RWPE2 (cell line): ENCODE data around the gene HK3.

ENCODE experiments used
- ATAC-seq: fragments of 200-7000 bp; cut with Tn5 transposase; 3 replicates; pipeline ENCODE4 v1.9.1; 2021; ENCODE audit warnings: low read depth
- DNase-seq: peaks from one replicate; pipeline ENCODE4 v3.0.0-alpha.2; 2020; ENCODE audit warnings: low spot score
- H3K27ac ChIP-seq: fragments of 450-650 bp; 2 replicates; pipeline ENCODE4 v1.5.1; 2017; ENCODE audit warnings: mild to moderate bottlenecking; ENCODE audit not compliant: poor library complexity, severe bottlenecking
- H3K27me3 ChIP-seq: fragments of 250-450 bp; sonication (Bioruptor Pico); 2 replicates; pipeline ENCODE4 v1.5.1; 2021; ENCODE audit warnings: mild to moderate bottlenecking, moderate library complexity; ENCODE audit not compliant: insufficient read depth, poor library complexity, severe bottlenecking
- H3K36me3 ChIP-seq: fragments of 250-450 bp; sonication (Bioruptor Pico); 2 replicates; pipeline ENCODE4 v1.5.1; 2020; ENCODE audit warnings: low read depth, mild to moderate bottlenecking, moderate library complexity
- H3K4me1 ChIP-seq: fragments of 250-450 bp; sonication (Bioruptor Pico); 2 replicates; pipeline ENCODE4 v1.5.1; 2021; ENCODE audit warnings: mild to moderate bottlenecking, moderate library complexity; ENCODE audit not compliant: insufficient read depth, poor library complexity, severe bottlenecking
- H3K4me3 ChIP-seq: fragments of 250-450 bp; sonication (Bioruptor Pico); 2 replicates; pipeline ENCODE4 v1.5.1; 2021; ENCODE audit warnings: mild to moderate bottlenecking, moderate library complexity; ENCODE audit not compliant: severe bottlenecking
- H3K9me3 ChIP-seq: fragments of 250-450 bp; sonication (Bioruptor Pico); 2 replicates; pipeline ENCODE4 v1.5.1; 2021; ENCODE audit warnings: mild to moderate bottlenecking, moderate library complexity; ENCODE audit not compliant: severe bottlenecking
- TF ChIP-seq, protein P1 (sequence below): fragments of 450-650 bp; IDR thresholded peaks from one replicate; pipeline ENCODE4 v1.5.1; 2017; ENCODE audit warnings: mild to moderate bottlenecking, moderate library complexity; ENCODE audit not compliant: poor library complexity, severe bottlenecking

HK3 gene

DNA sequence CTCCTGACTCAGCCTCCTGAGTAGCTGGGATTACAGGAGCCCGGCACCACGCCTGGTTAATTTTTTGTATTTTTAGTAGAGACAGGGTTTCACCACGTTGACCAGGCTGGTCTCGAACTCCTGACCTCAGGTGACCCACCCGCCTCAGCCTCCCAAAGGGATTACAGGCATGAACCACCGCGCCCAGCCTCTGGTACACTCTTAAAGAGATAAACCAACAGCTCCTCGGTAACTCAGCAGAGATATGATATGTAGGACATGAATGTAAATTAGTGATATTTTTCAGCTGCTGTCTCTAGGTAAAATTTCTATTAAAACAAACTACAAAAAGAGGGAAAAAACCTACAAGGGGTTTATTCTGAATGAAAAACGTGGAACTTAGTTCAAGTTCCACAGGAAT is 42.8 kb upstream of the HK3 start:
- DNase-seq (no peak), ATAC-seq (no peak)
- peaks cover 75% of the 10 kb centered on the region for H3K36me3 ChIP-seq
- no peaks in the 10 kb centered on the region for H3K27me3 ChIP-seq
- no peaks in the 10 kb centered on the region for H3K9me3 ChIP-seq
- TF ChIP-seq, protein P1, sequence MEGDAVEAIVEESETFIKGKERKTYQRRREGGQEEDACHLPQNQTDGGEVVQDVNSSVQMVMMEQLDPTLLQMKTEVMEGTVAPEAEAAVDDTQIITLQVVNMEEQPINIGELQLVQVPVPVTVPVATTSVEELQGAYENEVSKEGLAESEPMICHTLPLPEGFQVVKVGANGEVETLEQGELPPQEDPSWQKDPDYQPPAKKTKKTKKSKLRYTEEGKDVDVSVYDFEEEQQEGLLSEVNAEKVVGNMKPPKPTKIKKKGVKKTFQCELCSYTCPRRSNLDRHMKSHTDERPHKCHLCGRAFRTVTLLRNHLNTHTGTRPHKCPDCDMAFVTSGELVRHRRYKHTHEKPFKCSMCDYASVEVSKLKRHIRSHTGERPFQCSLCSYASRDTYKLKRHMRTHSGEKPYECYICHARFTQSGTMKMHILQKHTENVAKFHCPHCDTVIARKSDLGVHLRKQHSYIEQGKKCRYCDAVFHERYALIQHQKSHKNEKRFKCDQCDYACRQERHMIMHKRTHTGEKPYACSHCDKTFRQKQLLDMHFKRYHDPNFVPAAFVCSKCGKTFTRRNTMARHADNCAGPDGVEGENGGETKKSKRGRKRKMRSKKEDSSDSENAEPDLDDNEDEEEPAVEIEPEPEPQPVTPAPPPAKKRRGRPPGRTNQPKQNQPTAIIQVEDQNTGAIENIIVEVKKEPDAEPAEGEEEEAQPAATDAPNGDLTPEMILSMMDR, result no peak
- H3K27ac ChIP-seq, result no peak overlapping the region
- no peaks in the 10 kb centered on the region for H3K4me1 ChIP-seq
- no peak overlapping the region for H3K4me3 ChIP-seq

DNA sequence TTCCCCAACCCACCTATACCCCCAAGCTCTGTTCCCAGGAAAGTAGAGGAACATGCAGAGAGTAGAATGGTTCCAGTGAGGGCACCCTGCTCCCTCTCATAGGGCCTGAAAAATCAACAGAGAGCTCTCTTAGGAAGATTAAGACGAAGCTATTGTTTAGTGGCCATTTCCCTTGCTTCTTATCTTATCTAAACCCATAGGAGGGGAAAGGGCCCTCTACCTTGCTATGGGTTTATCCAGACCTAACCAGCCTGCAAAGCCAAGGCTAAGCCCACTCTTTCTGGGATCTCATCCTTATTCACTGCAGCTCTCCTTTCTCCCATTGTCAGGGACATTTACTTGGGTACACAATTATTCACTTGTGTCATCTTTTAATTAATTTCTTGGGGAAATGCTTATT is 39.3 kb upstream of the HK3 start:
- Histone ChIP-seq H3K27ac (no peak overlapping the region), H3K36me3 (peaks cover 73% of the 10 kb centered on the region), H3K27me3 (no peaks in the 10 kb centered on the region), H3K4me1 (peaks cover 5% of the 10 kb centered on the region), H3K4me3 (no peak overlapping the region), H3K9me3 (no peaks in the 10 kb centered on the region)
- no peak for ATAC-seq
- TF ChIP-seq, protein P1, result no peak
- DNase-seq, result no peak

DNA sequence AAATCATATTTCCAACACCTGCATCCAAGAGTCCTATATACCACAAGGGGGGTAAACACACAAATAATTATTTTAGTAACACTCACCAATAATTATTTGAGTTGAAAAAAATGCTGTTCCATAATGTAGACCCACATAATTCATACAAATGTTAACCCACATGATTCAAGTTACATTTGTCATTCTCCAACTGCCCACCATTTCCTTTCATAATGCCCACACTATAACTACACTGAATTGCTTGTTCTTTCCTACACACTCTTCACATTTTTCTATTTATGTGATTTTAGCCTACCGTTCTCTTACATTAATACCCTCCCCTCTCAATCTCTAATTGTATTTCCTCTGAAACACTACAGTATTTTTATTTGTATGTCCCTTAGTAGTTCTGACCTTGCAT is 35.9 kb upstream of the HK3 start:
- ATAC-seq (no peak), DNase-seq (no peak)
- Histone ChIP-seq H3K9me3 (no peaks in the 10 kb centered on the region), H3K27me3 (no peaks in the 10 kb centered on the region), H3K4me3 (no peak overlapping the region), H3K27ac (no peak overlapping the region), H3K4me1 (peaks cover 5% of the 10 kb centered on the region), H3K36me3 (peaks cover 71% of the 10 kb centered on the region)
- TF ChIP-seq, protein P1, result no peak

DNA sequence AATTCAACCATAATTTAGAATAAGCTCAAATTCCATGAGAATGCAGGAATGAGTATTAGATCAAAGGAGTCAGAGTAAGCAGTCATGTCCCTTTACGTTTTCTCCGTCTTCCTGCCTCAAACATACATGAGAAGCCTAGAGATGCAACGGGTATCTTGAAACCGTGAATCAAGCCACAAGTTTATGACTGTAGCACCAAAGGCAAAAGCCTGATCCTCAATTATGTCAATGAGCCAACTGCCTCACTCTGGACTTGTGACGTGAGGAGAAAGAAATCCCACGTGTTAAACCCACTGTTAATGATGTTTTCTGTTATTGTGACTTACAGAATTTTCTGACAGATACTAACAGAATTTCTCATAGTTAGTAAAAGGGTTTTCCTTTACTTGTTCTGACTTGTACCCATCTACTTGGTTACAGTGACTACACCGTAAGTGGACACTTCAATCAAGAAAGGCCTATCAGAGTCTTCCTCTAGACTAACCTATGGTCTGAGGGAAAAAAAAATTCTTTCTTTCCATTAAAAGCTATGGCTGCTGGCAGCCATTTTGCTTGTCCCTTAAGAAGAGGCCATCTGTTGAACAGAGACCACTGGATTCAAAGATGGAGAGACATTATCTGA is 35.3 kb upstream of the HK3 start:
- no peaks in the 10 kb centered on the region for H3K27me3 ChIP-seq
- peaks cover 5% of the 10 kb centered on the region for H3K4me1 ChIP-seq
- no peaks in the 10 kb centered on the region for H3K9me3 ChIP-seq
- peaks cover 71% of the 10 kb centered on the region for H3K36me3 ChIP-seq
- no peak overlapping the region for H3K4me3 ChIP-seq
- H3K27ac ChIP-seq, result no peak overlapping the region
- ATAC-seq (peak; percentile 46; the same call in 1 of the 3 replicates), DNase-seq (no peak)
- TF ChIP-seq, protein P1, result no peak

DNA sequence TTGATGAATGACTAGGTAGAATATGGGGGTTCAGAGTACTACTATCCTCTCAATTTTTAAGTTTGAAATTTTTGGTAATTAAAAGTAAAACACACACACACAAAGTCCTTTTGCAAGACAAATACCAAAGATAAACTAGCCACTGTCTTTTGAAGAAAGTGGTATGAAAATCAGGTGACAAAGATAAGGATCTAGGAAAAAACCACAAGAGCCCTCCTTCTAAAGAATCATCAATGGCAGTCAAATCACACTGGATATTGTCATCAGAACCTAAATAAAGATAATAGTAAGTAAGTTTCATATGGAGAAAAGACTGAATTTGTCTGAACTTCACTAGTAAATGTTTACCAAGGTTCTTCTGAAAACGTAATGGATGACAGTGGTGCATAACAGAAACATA is 30.5 kb upstream of the HK3 start:
- ATAC-seq, result no peak
- TF ChIP-seq, protein P1, result no peak
- Histone ChIP-seq H3K36me3 (peaks cover 75% of the 10 kb centered on the region), H3K27ac (no peak overlapping the region), H3K27me3 (no peaks in the 10 kb centered on the region), H3K4me3 (no peak overlapping the region), H3K9me3 (no peaks in the 10 kb centered on the region), H3K4me1 (peaks cover 3% of the 10 kb centered on the region)
- DNase-seq, result no peak
